Measurements from ENCODE around the gene MYO1G. TPM values are rescaled to one million over a fixed set of nuclear protein-coding genes. Genes with fewer than 3 reads are reported as not detected.

MYO1G gene
- total and polyA plus RNA-seq, 9 donors, result 0.48 to 2.4 (median 1.0) TPM

DNA sequence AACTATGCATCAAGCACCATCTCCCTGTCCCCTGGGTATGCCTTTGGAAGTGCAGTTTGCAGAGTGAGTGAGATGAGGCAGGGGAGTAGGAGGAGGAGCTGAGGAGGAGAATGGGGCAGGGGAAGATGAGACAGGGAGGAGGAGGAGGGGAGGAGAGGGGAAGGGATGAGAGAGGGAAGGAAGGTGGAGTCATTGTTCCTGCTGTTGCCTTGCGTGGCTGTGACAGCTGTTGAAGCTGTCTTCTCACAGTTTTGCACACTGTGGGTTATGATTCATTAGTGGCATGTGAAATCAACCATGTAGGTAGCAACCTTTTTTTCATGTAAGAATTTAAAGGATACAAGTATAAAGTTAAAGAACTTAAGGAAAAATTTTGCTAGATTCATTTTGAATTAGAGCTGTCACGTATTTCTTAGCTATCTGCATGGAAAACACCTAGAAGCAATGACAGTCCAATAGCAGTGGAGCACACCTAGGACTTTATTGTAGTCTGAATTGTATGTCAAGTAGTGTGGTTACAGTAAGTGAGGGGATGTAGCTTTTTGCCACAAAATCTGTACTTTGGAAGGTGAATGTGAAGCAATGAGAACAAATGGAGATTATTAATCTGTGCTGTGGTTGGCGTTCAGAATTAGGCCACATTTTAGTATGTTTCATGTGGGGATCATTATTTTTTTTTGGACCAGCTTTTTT lies 42.9 kb upstream of the MYO1G start:
- DNase-seq, result no peak
- Histone ChIP-seq H3K27me3 (no peaks in the 10 kb centered on the region), H3K36me3 (no peaks in the 10 kb centered on the region), H3K4me3 (no peak overlapping the region), H3K27ac (no peak overlapping the region), H3K9me3 (no peaks in the 10 kb centered on the region), H3K4me1 (ENCODE audit: insufficient read depth) (no peaks in the 10 kb centered on the region)
- WGBS, 3 donors, result 90 to 94% (median 90%) methylated on average over 3 of the region's 3 CpGs
- TF ChIP-seq CTCF (IDR thresholded peaks at IDR 0.05) (no peak), EP300 (IDR thresholded peaks at IDR 0.05) (no peak), POLR2A (IDR thresholded peaks at IDR 0.05) (no peak)
- intact Hi-C loops (cut with DNase I), result no loop called here

GRCh38 chr7:45020915-45021314 lies 42.1 kb upstream of the MYO1G start:
- 53 to 66% (median 65%) methylated on average over 5 of the region's 5 CpGs for WGBS, 3 donors
- Histone ChIP-seq H3K36me3 (no peaks in the 10 kb centered on the region), H3K27ac (no peak overlapping the region), H3K4me3 (no peak overlapping the region), H3K4me1 (ENCODE audit: insufficient read depth) (no peaks in the 10 kb centered on the region), H3K27me3 (no peaks in the 10 kb centered on the region), H3K9me3 (no peaks in the 10 kb centered on the region)
- intact Hi-C loops (cut with DNase I), result no loop called here
- TF ChIP-seq POLR2A (IDR thresholded peaks at IDR 0.05), result no peak
- no peak for TF ChIP-seq EP300 (IDR thresholded peaks at IDR 0.05)
- no peak for TF ChIP-seq CTCF (IDR thresholded peaks at IDR 0.05)
- no peak for DNase-seq

DNA sequence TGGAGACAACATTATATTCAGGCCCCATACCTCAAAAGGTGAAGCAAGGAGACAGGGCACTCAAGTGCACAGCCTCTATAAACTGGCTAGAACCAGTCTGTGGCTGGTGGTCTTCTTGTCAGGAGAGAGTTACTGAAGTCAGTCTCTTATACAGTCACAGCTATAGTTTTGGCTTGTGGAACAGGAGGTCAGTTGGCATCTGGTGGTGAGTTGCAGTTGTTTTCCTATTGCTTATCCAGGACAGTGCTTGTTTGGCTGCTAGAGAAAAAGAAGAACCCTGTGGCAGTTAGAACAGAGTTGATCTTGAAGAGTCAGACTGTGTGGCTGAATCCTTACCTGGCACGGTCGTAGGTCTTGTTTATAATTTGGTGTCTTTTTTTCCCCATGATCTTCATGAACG lies 38.4 kb upstream of the MYO1G start:
- intact Hi-C loops (cut with DNase I), result no loop called here

GRCh38 chr7:45015313-45015712 lies 36.5 kb upstream of the MYO1G start:
- Histone ChIP-seq H3K4me1 (ENCODE audit: insufficient read depth) (peaks cover 6% of the 10 kb centered on the region), H3K36me3 (no peaks in the 10 kb centered on the region), H3K4me3 (no peak overlapping the region), H3K27ac (peak overlapping the region in 1 of 2 donors; percentile 19), H3K9me3 (no peaks in the 10 kb centered on the region), H3K27me3 (no peaks in the 10 kb centered on the region)
- no peak for DNase-seq
- intact Hi-C loops (cut with DNase I), result no loop called here
- TF ChIP-seq POLR2A (IDR thresholded peaks at IDR 0.05), result no peak
- no peak for TF ChIP-seq EP300 (IDR thresholded peaks at IDR 0.05)
- TF ChIP-seq CTCF (IDR thresholded peaks at IDR 0.05), result no peak
- WGBS, 3 donors, result 6 to 42% (median 15%) methylated on average over 1 of the region's 1 CpG

More for the DNA sequence above, 38.4 kb upstream of the MYO1G start:
- H3K27me3 ChIP-seq, result no peaks in the 10 kb centered on the region
- H3K4me3 ChIP-seq, result no peak overlapping the region
- WGBS, 3 donors, result 57 to 73% (median 57%) methylated on average over 3 of the region's 3 CpGs
- TF ChIP-seq EP300 (IDR thresholded peaks at IDR 0.05) (no peak), CTCF (IDR thresholded peaks at IDR 0.05) (no peak), POLR2A (IDR thresholded peaks at IDR 0.05) (no peak)
- H3K4me1 ChIP-seq (ENCODE audit: insufficient read depth), result peaks cover 6% of the 10 kb centered on the region
- H3K36me3 ChIP-seq, result no peaks in the 10 kb centered on the region
- no peak overlapping the region for H3K27ac ChIP-seq
- no peaks in the 10 kb centered on the region for H3K9me3 ChIP-seq
- DNase-seq, result no peak

Measured in ovary (tissue), 9 donors.